Loucy (cell line): ENCODE measurements around the gene ASTN2.

Experiments
- H2AFZ ChIP-seq: fragments of 200-600 bp; sonication (generic); 2 replicates; pipeline ENCODE4 v1.6.0; 2016; ENCODE audit warnings: antibody characterized with exemption, mild to moderate bottlenecking, low read length, moderate library complexity
- H3F3A ChIP-seq: fragments of 200-600 bp; 2 replicates; pipeline ENCODE4 v1.6.0; 2016; ENCODE audit warnings: antibody characterized with exemption, low read depth, mild to moderate bottlenecking
- H3K27me3 ChIP-seq: fragments of 200-600 bp; sonication (generic); 2 replicates; pipeline ENCODE4 v1.6.1; 2014; ENCODE audit warnings: low read length, mild to moderate bottlenecking; ENCODE audit not compliant: insufficient read depth, poor library complexity, severe bottlenecking
- H3K36me3 ChIP-seq: fragments of 200-600 bp; sonication (generic); 2 replicates; pipeline ENCODE4 v1.6.1; 2016; ENCODE audit warnings: low read length; ENCODE audit not compliant: insufficient read depth
- H3K4me1 ChIP-seq: fragments of 200-600 bp; sonication (generic); 2 replicates; pipeline ENCODE4 v1.5.1; 2014; ENCODE audit warnings: low read length, mild to moderate bottlenecking; ENCODE audit not compliant: insufficient read depth, poor library complexity, severe bottlenecking
- H3K4me2 ChIP-seq: fragments of 200-600 bp; sonication (generic); 2 replicates; pipeline ENCODE4 v1.6.0; 2014; ENCODE audit warnings: antibody characterized with exemption, low read length, low read depth, mild to moderate bottlenecking; ENCODE audit not compliant: poor library complexity, severe bottlenecking
- H3K4me3 ChIP-seq: fragments of 200-600 bp; sonication (generic); 2 replicates; pipeline ENCODE4 v1.5.1; 2014; ENCODE audit warnings: low read length, mild to moderate bottlenecking, mixed read lengths; ENCODE audit not compliant: poor library complexity, severe bottlenecking
- H3K79me2 ChIP-seq: fragments of 200-600 bp; sonication (generic); 2 replicates; pipeline ENCODE4 v1.6.1; 2014; ENCODE audit warnings: low read length; ENCODE audit not compliant: insufficient read depth
- H3K9ac ChIP-seq: fragments of 200-600 bp; sonication (generic); 2 replicates; pipeline ENCODE4 v1.6.0; 2014; ENCODE audit warnings: mild to moderate bottlenecking, low read depth, low read length, moderate library complexity; ENCODE audit not compliant: poor library complexity, severe bottlenecking
- H3K9me2 ChIP-seq: fragments of 200-600 bp; sonication (generic); replicated peaks from 2 replicates; pipeline ENCODE4 v1.6.1; 2016; ENCODE audit warnings: low read depth, low read length, mixed read lengths
- H3K9me3 ChIP-seq: fragments of 200-600 bp; sonication (generic); 2 replicates; pipeline ENCODE4 v1.6.1; 2014; ENCODE audit warnings: mild to moderate bottlenecking, antibody characterized with exemption, low read length, low read depth; ENCODE audit not compliant: insufficient read depth
- H4K20me1 ChIP-seq: fragments of 200-600 bp; sonication (generic); 2 replicates; pipeline ENCODE4 v1.6.0; 2014; ENCODE audit warnings: antibody characterized with exemption, low read length, mild to moderate bottlenecking; ENCODE audit not compliant: insufficient read depth, poor library complexity, severe bottlenecking
- CTCF ChIP-seq: fragments of 200-600 bp; sonication (generic); conservative IDR thresholded peaks from 2 replicates; pipeline ENCODE4 v1.5.1; 2014; ENCODE audit warnings: mild to moderate bottlenecking, antibody characterized with exemption, low read length
- EZH2phosphoT487 ChIP-seq: fragments of 200-600 bp; IDR thresholded peaks from 2 replicates; pipeline ENCODE4 v1.6.1; 2018; ENCODE audit warnings: antibody characterized with exemption, mild to moderate bottlenecking, moderate library complexity, borderline replicate concordance

The ASTN2 gene

GRCh38 chr9:117097761-117098160 is 317.1 kb downstream of the ASTN2 start:
- H3K9me2 ChIP-seq = no peaks in the 10 kb centered on the region
- H3F3A ChIP-seq = no peaks in the 10 kb centered on the region
- no peaks in the 10 kb centered on the region for H4K20me1 ChIP-seq
- TF ChIP-seq CTCF (no peak), EZH2phosphoT487 (no peak)
- H3K36me3 ChIP-seq = no peaks in the 10 kb centered on the region
- no peaks in the 10 kb centered on the region for H3K79me2 ChIP-seq
- H2AFZ ChIP-seq = no peak overlapping the region
- H3K4me3 ChIP-seq = no peak overlapping the region
- H3K4me2 ChIP-seq = no peak overlapping the region
- no peak overlapping the region for H3K9ac ChIP-seq
- no peaks in the 10 kb centered on the region for H3K27me3 ChIP-seq
- no peaks in the 10 kb centered on the region; the same call in 1 of the 2 replicates for H3K9me3 ChIP-seq
- no peaks in the 10 kb centered on the region for H3K4me1 ChIP-seq

GRCh38 chr9:117096138-117096537 is 318.7 kb downstream of the ASTN2 start:
- no peak for TF ChIP-seq EZH2phosphoT487
- TF ChIP-seq CTCF = no peak
- H2AFZ ChIP-seq = no peak overlapping the region

GRCh38 chr9:117095081-117095480 is 319.8 kb downstream of the ASTN2 start:
- no peaks in the 10 kb centered on the region for H3K36me3 ChIP-seq
- H3K4me3 ChIP-seq = no peak overlapping the region
- no peak overlapping the region for H2AFZ ChIP-seq
- no peaks in the 10 kb centered on the region for H3K27me3 ChIP-seq
- no peaks in the 10 kb centered on the region; the same call in 1 of the 2 replicates for H3K9me3 ChIP-seq
- no peak overlapping the region for H3K4me2 ChIP-seq
- no peaks in the 10 kb centered on the region for H3K79me2 ChIP-seq
- H3K9me2 ChIP-seq = no peaks in the 10 kb centered on the region
- no peak overlapping the region for H3K9ac ChIP-seq
- H4K20me1 ChIP-seq = no peaks in the 10 kb centered on the region
- no peaks in the 10 kb centered on the region for H3F3A ChIP-seq
- H3K4me1 ChIP-seq = no peaks in the 10 kb centered on the region
- TF ChIP-seq EZH2phosphoT487 (no peak), CTCF (no peak)

More at GRCh38 chr9:117096138-117096537, 318.7 kb downstream of the ASTN2 start:
- Histone ChIP-seq H3K9me2 (no peaks in the 10 kb centered on the region), H3K9ac (no peak overlapping the region), H3K4me2 (no peak overlapping the region), H3K4me3 (no peak overlapping the region), H3K36me3 (no peaks in the 10 kb centered on the region), H4K20me1 (no peaks in the 10 kb centered on the region), H3K79me2 (no peaks in the 10 kb centered on the region), H3K9me3 (no peaks in the 10 kb centered on the region; the same call in 1 of the 2 replicates), H3K4me1 (no peaks in the 10 kb centered on the region), H3F3A (no peaks in the 10 kb centered on the region), H3K27me3 (no peaks in the 10 kb centered on the region)
